Colonic mucosa (tissue), 4 donors: ENCODE data around the gene TMEM132D. TPM values are rescaled to one million over a fixed set of nuclear protein-coding genes. Genes with fewer than 3 reads are reported as not detected.

ENCODE experiments used
- DNase-seq: peaks from one replicate; pipeline ENCODE4 v3.0.0-alpha.2; 2020
- H3K27ac ChIP-seq: fragments of 200-600 bp; one replicate; pipeline ENCODE4 v1.8.0; 2021
- H3K27me3 ChIP-seq: fragments of 200-600 bp; one replicate; pipeline ENCODE4 v1.8.0; 2021
- H3K36me3 ChIP-seq: fragments of 200-600 bp; one replicate; pipeline ENCODE4 v1.8.0; 2021
- H3K4me1 ChIP-seq: fragments of 200-600 bp; one replicate; pipeline ENCODE4 v1.8.0; 2021; ENCODE audit warnings: mild to moderate bottlenecking
- H3K4me3 ChIP-seq: fragments of 200-600 bp; one replicate; pipeline ENCODE4 v1.8.0; 2021
- H3K9ac ChIP-seq, 2 donors: one replicate each; pipeline ENCODE4 v1.7.0; 2013; ENCODE audit warnings: control low read depth in 2 of 2, low read depth in 2 of 2, low read length in 2 of 2
- H3K9me3 ChIP-seq: fragments of 200-600 bp; one replicate; pipeline ENCODE4 v1.8.0; 2021
- CTCF ChIP-seq: fragments of 200-600 bp; IDR thresholded peaks from one replicate; pipeline ENCODE4 v1.8.0; 2022; ENCODE audit warnings: antibody characterized with exemption, mild to moderate bottlenecking
- intact Hi-C: fragments of 100-400 bp; cut with DNase I; formaldehyde crosslinking; loops from one replicate; pipeline ENCODE4 v1.14.1; 2022
- total RNA-seq, 2 donors: library from RNA; stranded (reverse); fragmentation: NEBNext Ultra II Directional in 1 of 2; extraction: Animal tissue kit (Norgen Biotek cat#: 25700) in 1 of 2; gene quantifications; one replicate each; pipeline ENCODE4 v1.2.1, GENCODE V29; 2021
- donor health status: healthy.
- donor health status: DM: no; HTN: no; CAD: no.
- donor health status: DM: no; HTN: no; CAD: no.

TMEM132D gene
- total RNA-seq, 2 donors from 2014 or later, result 0.17 to 0.32 TPM

DNA sequence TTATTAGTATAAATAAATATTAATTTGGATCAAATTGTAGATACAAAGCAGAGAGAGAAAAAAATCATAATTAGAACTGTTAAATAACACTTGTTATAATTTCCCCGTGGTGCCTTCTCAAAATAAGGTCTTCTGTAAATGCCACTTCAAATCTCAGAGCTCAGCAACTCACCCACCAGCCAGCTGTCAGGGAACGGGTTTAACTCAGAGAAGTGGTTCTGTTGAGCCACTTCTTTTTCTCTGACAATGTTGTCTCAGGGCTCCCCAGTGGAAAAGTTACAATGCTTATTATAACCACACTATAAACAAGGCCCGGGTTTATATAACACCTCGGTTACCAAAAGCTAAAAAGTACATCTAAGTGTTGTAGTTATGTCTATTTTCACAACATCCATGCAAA lies 598.0 kb downstream of the TMEM132D start:
- no peak overlapping the region for H3K4me3 ChIP-seq
- no peaks in the 10 kb centered on the region for H3K27me3 ChIP-seq
- no peak for DNase-seq
- no peak overlapping the region for H3K9ac ChIP-seq
- no peaks in the 10 kb centered on the region for H3K9me3 ChIP-seq
- H3K36me3 ChIP-seq, result no peaks in the 10 kb centered on the region
- TF ChIP-seq CTCF, result no peak
- no peak overlapping the region for H3K27ac ChIP-seq
- H3K4me1 ChIP-seq, result no peaks in the 10 kb centered on the region
- intact Hi-C loops, result no loop called here

- intact Hi-C loops, result no loop called here
- Histone ChIP-seq H3K4me3 (no peak overlapping the region), H3K9me3 (no peaks in the 10 kb centered on the region), H3K27ac (no peak overlapping the region), H3K27me3 (no peaks in the 10 kb centered on the region), H3K4me1 (no peaks in the 10 kb centered on the region), H3K9ac (no peak overlapping the region), H3K36me3 (no peaks in the 10 kb centered on the region)
- TF ChIP-seq CTCF, result no peak
- no peak for DNase-seq
Observed at GRCh38 chr12:129304529-129304928, 599.3 kb downstream of the TMEM132D start.

DNA sequence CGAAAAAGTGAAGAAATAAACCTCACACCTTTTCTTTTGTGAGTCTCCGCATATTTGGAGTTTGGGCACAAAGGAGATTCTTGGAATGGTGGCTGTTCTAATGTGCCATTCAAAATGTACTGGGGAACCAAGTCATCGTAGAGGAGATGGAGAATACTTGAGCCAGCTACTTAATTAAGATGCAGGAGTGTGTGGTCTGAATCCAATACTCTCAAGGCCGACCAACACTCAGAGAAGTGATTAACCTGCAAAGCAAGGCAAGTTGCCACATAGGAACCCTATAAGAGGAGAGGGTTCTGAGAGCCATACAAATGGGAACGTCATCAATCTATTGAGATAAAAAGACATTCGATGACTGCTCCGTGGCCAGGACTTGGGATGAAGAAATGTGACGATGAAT lies 603.8 kb downstream of the TMEM132D start:
- H3K27me3 ChIP-seq, result no peaks in the 10 kb centered on the region
- no peaks in the 10 kb centered on the region for H3K4me1 ChIP-seq
- H3K9me3 ChIP-seq, result no peaks in the 10 kb centered on the region
- no peak overlapping the region for H3K9ac ChIP-seq
- TF ChIP-seq CTCF, result no peak
- H3K36me3 ChIP-seq, result no peaks in the 10 kb centered on the region
- intact Hi-C loops, result no loop called here
- H3K4me3 ChIP-seq, result no peak overlapping the region
- no peak overlapping the region for H3K27ac ChIP-seq
- DNase-seq, result no peak

DNA sequence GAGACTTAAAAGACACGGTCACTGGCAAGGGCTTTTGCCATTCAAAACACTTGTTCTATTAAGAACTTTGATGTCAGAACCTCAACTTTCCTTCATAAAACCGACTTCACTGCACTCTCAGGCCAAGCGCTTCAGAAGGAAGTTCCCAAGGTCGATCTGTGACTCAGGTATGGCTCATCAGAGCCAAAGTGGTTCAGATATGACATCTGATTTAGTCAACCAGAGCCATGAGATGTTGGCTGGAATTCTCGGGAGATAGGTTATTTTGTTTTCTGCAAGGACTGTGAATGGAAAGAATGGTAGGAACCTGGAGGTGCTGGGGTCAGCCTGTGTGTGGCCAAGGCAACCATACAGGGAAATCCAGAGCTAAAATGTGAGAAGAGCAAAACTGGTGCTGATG lies 604.9 kb downstream of the TMEM132D start:
- Histone ChIP-seq H3K36me3 (no peaks in the 10 kb centered on the region), H3K9me3 (no peaks in the 10 kb centered on the region), H3K27ac (no peak overlapping the region), H3K9ac (no peak overlapping the region), H3K4me1 (no peaks in the 10 kb centered on the region), H3K27me3 (no peaks in the 10 kb centered on the region), H3K4me3 (no peak overlapping the region)
- no peak for DNase-seq
- intact Hi-C loops, result no loop called here
- no peak for TF ChIP-seq CTCF

- no peak overlapping the region for H3K4me3 ChIP-seq
- intact Hi-C loops, result no loop called here
- no peak for DNase-seq
- no peak overlapping the region for H3K9ac ChIP-seq
- no peaks in the 10 kb centered on the region for H3K27me3 ChIP-seq
- H3K27ac ChIP-seq, result no peak overlapping the region
- H3K4me1 ChIP-seq, result no peaks in the 10 kb centered on the region
- no peaks in the 10 kb centered on the region for H3K36me3 ChIP-seq
- TF ChIP-seq CTCF, result no peak
- no peaks in the 10 kb centered on the region for H3K9me3 ChIP-seq
Observed at GRCh38 chr12:129296671-129297070, 607.2 kb downstream of the TMEM132D start.

- intact Hi-C loops, result no loop called here
- H3K4me1 ChIP-seq, result no peaks in the 10 kb centered on the region
- H3K27me3 ChIP-seq, result no peaks in the 10 kb centered on the region
- no peak for DNase-seq
- no peak for TF ChIP-seq CTCF
- no peaks in the 10 kb centered on the region for H3K36me3 ChIP-seq
- H3K9ac ChIP-seq, result no peak overlapping the region
- no peak overlapping the region for H3K4me3 ChIP-seq
- no peaks in the 10 kb centered on the region for H3K9me3 ChIP-seq
- H3K27ac ChIP-seq, result no peak overlapping the region
Observed at GRCh38 chr12:129294868-129295267, 609.0 kb downstream of the TMEM132D start.
